ENCODE data around the gene MELK. TPM values are rescaled to one million over a fixed set of nuclear protein-coding genes. Genes with fewer than 3 reads are reported as not detected.

Gene MELK
- total RNA-seq, 2 experiments from 2014 or later, result 44.3 to 49.5 TPM

- no peaks in the 10 kb centered on the region for H3K27me3 Mint-ChIP-seq
- no peak overlapping the region for H3K4me3 Mint-ChIP-seq
- ChIA-PET POLR2A (no interaction called here), CTCF (no interaction called here)
- peaks cover 51% of the 10 kb centered on the region for H3K36me3 Mint-ChIP-seq (ENCODE audit: low read depth)
- H3K9me3 Mint-ChIP-seq, result no peaks in the 10 kb centered on the region
- intact Hi-C loops (cut with micrococcal nuclease), result no loop called here
- DNase-seq, result no peak
- no peak overlapping the region for H3K27ac Mint-ChIP-seq
- TF ChIP-seq CTCF (IDR thresholded peaks at IDR 0.05), result no peak
- H3K4me1 Mint-ChIP-seq (ENCODE audit: low read depth), result peaks cover 2% of the 10 kb centered on the region
- ATAC-seq, result no peak
Observed at GRCh38 chr9:36592801-36593583, 20.3 kb downstream of the MELK start.

GRCh38 chr9:36594213-36594612 is 21.5 kb downstream of the MELK start:
- intact Hi-C loops (cut with micrococcal nuclease), result no loop called here
- ChIA-PET CTCF (interaction anchor here (0.7 to 1.0 kb wide), 2 partner anchors 28 to 34 kb away, joined by 3 read pairs; no protein-coding TSS in a partner anchor), POLR2A (no interaction called here)
- ATAC-seq (no peak), DNase-seq (no peak)
- H3K27ac Mint-ChIP-seq, result no peak overlapping the region
- no peak for TF ChIP-seq CTCF (IDR thresholded peaks at IDR 0.05)
- no peaks in the 10 kb centered on the region for H3K27me3 Mint-ChIP-seq
- peaks cover 50% of the 10 kb centered on the region for H3K36me3 Mint-ChIP-seq (ENCODE audit: low read depth)
- no peaks in the 10 kb centered on the region for H3K9me3 Mint-ChIP-seq
- peaks cover 2% of the 10 kb centered on the region for H3K4me1 Mint-ChIP-seq (ENCODE audit: low read depth)
- H3K4me3 Mint-ChIP-seq, result no peak overlapping the region

- ChIA-PET CTCF (interaction anchor here (0.7 to 1.7 kb wide), 4 partner anchors 18 to 191 kb away, joined by 3 to 7 read pairs (median 4); no protein-coding TSS in a partner anchor), POLR2A (interaction anchor here (0.7 kb wide), 1 partner anchor 273 kb away, joined by 3 read pairs; no protein-coding TSS in a partner anchor)
- Mint-ChIP-seq H3K27me3 (no peaks in the 10 kb centered on the region), H3K36me3 (ENCODE audit: low read depth) (peaks cover 46% of the 10 kb centered on the region), H3K27ac (no peak overlapping the region), H3K4me3 (no peak overlapping the region), H3K4me1 (ENCODE audit: low read depth) (peaks cover 2% of the 10 kb centered on the region), H3K9me3 (no peaks in the 10 kb centered on the region)
- DNase-seq (no peak), ATAC-seq (peak; percentile 65)
- TF ChIP-seq CTCF (IDR thresholded peaks at IDR 0.05), result no peak
- intact Hi-C loops (cut with micrococcal nuclease), result no loop called here
Observed at GRCh38 chr9:36597412-36598178, 24.9 kb downstream of the MELK start.

GRCh38 chr9:36598273-36598672 is 25.6 kb downstream of the MELK start:
- ATAC-seq, result no peak
- intact Hi-C loops (cut with micrococcal nuclease), result no loop called here
- TF ChIP-seq CTCF (IDR thresholded peaks at IDR 0.05), result no peak
- Mint-ChIP-seq H3K4me3 (no peak overlapping the region), H3K27me3 (no peaks in the 10 kb centered on the region), H3K4me1 (ENCODE audit: low read depth) (peaks cover 5% of the 10 kb centered on the region), H3K27ac (no peak overlapping the region), H3K9me3 (no peaks in the 10 kb centered on the region), H3K36me3 (ENCODE audit: low read depth) (peaks cover 46% of the 10 kb centered on the region)
- POLR2A ChIA-PET, result interaction anchor here (0.8 kb wide), 1 partner anchor 14 kb away, joined by 3 read pairs; no protein-coding TSS in a partner anchor
- DNase-seq, result no peak
- CTCF ChIA-PET, result interaction anchor here (0.7 to 1.7 kb wide), 4 partner anchors 19 to 191 kb away, joined by 3 to 7 read pairs (median 4); no protein-coding TSS in a partner anchor

- H3K27ac Mint-ChIP-seq, result no peak overlapping the region
- no peak for ATAC-seq
- no peaks in the 10 kb centered on the region for H3K9me3 Mint-ChIP-seq
- peaks cover 3% of the 10 kb centered on the region for H3K4me1 Mint-ChIP-seq (ENCODE audit: low read depth)
- intact Hi-C loops (cut with micrococcal nuclease), result no loop called here
- ChIA-PET POLR2A (no interaction called here), CTCF (no interaction called here)
- TF ChIP-seq CTCF (IDR thresholded peaks at IDR 0.05), result no peak
- H3K36me3 Mint-ChIP-seq (ENCODE audit: low read depth), result peaks cover 51% of the 10 kb centered on the region
- DNase-seq, result no peak
- no peaks in the 10 kb centered on the region for H3K27me3 Mint-ChIP-seq
- no peak overlapping the region for H3K4me3 Mint-ChIP-seq
Observed at GRCh38 chr9:36603006-36603405, 30.3 kb downstream of the MELK start.

Measured in activated CD8-positive, alpha-beta T cell treated with anti-CD3 and anti-CD28 coated beads for 36 hours (primary cell).